ENCODE results near the gene EGFL7.

DNA sequence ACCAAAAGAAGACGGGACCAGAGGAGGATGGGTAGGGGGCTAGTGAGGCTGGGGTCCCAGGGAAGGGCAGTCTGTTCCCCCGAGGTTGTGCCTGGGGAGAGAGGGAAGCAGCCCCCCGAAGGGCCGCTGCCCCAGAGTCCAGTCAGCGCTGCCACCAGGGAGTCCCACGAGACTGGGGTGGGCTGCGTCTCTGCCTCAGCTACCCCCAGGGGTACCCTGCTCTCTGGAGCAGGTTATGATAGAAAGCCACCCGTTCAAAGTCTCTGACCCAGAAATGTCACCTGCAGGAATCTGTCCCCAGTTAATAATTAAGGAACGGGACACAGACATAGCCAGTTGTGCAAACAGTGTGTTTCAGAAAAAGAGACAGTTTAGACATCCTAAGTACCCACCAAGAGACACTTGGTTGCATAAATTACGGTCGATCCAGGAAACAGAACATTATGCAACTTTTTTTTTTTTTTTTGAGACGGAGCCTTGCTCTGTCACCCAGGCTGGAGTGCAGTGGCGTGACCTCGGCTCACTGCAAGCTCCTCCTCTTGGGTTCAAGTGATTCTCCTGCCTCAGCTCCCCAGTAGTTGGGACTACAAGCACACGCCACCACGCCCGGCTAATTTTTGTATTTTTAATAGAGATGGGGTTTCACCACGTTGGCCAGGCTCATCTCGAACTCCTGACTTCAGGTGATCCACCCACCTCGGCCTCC, 35.3 kb downstream of the EGFL7 start:
- TF ChIP-seq, protein P1, sequence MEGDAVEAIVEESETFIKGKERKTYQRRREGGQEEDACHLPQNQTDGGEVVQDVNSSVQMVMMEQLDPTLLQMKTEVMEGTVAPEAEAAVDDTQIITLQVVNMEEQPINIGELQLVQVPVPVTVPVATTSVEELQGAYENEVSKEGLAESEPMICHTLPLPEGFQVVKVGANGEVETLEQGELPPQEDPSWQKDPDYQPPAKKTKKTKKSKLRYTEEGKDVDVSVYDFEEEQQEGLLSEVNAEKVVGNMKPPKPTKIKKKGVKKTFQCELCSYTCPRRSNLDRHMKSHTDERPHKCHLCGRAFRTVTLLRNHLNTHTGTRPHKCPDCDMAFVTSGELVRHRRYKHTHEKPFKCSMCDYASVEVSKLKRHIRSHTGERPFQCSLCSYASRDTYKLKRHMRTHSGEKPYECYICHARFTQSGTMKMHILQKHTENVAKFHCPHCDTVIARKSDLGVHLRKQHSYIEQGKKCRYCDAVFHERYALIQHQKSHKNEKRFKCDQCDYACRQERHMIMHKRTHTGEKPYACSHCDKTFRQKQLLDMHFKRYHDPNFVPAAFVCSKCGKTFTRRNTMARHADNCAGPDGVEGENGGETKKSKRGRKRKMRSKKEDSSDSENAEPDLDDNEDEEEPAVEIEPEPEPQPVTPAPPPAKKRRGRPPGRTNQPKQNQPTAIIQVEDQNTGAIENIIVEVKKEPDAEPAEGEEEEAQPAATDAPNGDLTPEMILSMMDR (IDR thresholded peaks at IDR 0.05; ENCODE audit: low read depth, low read length, missing input control) = no peak
- TF ChIP-seq RXRA (IDR thresholded peaks at IDR 0.05) = peak; percentile 81 to 86
